ENCODE measurements around the gene BBS9.

DNA sequence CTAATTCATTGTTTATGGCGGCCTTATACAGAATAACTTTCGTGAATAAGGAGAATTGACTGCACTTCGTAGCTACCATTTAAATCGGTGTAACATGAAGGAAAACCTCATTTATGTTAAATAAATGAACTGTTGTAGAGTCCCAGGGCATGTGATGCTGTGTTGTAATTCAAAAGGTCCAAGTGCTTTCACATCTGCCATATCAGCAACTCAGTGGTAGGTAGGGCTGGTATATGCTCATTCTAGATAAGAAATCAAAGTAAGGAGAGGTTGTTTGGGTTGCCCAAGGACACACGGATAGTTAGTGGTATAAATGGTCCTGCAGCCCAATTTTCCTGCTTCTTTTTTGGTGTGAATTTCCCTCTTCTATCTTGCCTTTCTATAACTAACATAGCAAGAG is 15.8 kb downstream of the BBS9 start:
- TF ChIP-seq NONO (IDR thresholded peaks at IDR 0.05; ENCODE audit: low read depth in 2 of 2, low read length in 1 of 2) (no peak), KDM4B (IDR thresholded peaks at IDR 0.05; ENCODE audit: borderline replicate concordance in 2 of 2, low read depth in 1 of 2) (no peak), HNRNPUL1 (IDR thresholded peaks at IDR 0.05; ENCODE audit: low read length) (no peak), CTCF (IDR thresholded peaks at IDR 0.05 in 2 of 3, conservative IDR thresholded peaks at IDR 0.05 in 1 of 3; ENCODE audit: insufficient read depth in 2 of 3, low read depth in 1 of 3, low read length in 3 of 3) (no peak), HDAC6 (IDR thresholded peaks at IDR 0.05; ENCODE audit: low read depth, low read length) (no peak), PHF8 (IDR thresholded peaks at IDR 0.05; ENCODE audit: borderline replicate concordance, low read length) (no peak), ETV6 (IDR thresholded peaks at IDR 0.05; ENCODE audit: borderline replicate concordance in 1 of 2, low read depth in 2 of 2, low read length in 1 of 2) (no peak), ETV6 (CRISPR knock-in tag; IDR thresholded peaks at IDR 0.05; ENCODE audit: borderline replicate concordance) (no peak), ATF2 (CRISPR knock-in tag; IDR thresholded peaks at IDR 0.05) (no peak), CHD2 (IDR thresholded peaks at IDR 0.05; ENCODE audit: low read depth, low read length) (no peak), BRD9 (IDR thresholded peaks at IDR 0.05; ENCODE audit: low read depth, partially characterized antibody) (no peak)
- TF ChIP-seq, protein P1, sequence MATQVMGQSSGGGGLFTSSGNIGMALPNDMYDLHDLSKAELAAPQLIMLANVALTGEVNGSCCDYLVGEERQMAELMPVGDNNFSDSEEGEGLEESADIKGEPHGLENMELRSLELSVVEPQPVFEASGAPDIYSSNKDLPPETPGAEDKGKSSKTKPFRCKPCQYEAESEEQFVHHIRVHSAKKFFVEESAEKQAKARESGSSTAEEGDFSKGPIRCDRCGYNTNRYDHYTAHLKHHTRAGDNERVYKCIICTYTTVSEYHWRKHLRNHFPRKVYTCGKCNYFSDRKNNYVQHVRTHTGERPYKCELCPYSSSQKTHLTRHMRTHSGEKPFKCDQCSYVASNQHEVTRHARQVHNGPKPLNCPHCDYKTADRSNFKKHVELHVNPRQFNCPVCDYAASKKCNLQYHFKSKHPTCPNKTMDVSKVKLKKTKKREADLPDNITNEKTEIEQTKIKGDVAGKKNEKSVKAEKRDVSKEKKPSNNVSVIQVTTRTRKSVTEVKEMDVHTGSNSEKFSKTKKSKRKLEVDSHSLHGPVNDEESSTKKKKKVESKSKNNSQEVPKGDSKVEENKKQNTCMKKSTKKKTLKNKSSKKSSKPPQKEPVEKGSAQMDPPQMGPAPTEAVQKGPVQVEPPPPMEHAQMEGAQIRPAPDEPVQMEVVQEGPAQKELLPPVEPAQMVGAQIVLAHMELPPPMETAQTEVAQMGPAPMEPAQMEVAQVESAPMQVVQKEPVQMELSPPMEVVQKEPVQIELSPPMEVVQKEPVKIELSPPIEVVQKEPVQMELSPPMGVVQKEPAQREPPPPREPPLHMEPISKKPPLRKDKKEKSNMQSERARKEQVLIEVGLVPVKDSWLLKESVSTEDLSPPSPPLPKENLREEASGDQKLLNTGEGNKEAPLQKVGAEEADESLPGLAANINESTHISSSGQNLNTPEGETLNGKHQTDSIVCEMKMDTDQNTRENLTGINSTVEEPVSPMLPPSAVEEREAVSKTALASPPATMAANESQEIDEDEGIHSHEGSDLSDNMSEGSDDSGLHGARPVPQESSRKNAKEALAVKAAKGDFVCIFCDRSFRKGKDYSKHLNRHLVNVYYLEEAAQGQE (IDR thresholded peaks at IDR 0.05; ENCODE audit: borderline replicate concordance): no peak
- TF ChIP-seq, protein P1 (CRISPR knock-in tag; IDR thresholded peaks at IDR 0.05; ENCODE audit: low read depth): no peak
- TF ChIP-seq, protein P2, sequence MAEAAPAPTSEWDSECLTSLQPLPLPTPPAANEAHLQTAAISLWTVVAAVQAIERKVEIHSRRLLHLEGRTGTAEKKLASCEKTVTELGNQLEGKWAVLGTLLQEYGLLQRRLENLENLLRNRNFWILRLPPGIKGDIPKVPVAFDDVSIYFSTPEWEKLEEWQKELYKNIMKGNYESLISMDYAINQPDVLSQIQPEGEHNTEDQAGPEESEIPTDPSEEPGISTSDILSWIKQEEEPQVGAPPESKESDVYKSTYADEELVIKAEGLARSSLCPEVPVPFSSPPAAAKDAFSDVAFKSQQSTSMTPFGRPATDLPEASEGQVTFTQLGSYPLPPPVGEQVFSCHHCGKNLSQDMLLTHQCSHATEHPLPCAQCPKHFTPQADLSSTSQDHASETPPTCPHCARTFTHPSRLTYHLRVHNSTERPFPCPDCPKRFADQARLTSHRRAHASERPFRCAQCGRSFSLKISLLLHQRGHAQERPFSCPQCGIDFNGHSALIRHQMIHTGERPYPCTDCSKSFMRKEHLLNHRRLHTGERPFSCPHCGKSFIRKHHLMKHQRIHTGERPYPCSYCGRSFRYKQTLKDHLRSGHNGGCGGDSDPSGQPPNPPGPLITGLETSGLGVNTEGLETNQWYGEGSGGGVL (CRISPR knock-in tag; IDR thresholded peaks at IDR 0.05): no peak
- TF ChIP-seq, protein P3, sequence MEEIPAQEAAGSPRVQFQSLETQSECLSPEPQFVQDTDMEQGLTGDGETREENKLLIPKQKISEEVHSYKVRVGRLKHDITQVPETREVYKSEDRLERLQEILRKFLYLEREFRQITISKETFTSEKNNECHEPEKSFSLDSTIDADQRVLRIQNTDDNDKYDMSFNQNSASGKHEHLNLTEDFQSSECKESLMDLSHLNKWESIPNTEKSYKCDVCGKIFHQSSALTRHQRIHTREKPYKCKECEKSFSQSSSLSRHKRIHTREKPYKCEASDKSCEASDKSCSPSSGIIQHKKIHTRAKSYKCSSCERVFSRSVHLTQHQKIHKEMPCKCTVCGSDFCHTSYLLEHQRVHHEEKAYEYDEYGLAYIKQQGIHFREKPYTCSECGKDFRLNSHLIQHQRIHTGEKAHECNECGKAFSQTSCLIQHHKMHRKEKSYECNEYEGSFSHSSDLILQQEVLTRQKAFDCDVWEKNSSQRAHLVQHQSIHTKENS (CRISPR knock-in tag; IDR thresholded peaks at IDR 0.05): no peak
- TF ChIP-seq, protein P4, sequence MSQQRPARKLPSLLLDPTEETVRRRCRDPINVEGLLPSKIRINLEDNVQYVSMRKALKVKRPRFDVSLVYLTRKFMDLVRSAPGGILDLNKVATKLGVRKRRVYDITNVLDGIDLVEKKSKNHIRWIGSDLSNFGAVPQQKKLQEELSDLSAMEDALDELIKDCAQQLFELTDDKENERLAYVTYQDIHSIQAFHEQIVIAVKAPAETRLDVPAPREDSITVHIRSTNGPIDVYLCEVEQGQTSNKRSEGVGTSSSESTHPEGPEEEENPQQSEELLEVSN (IDR thresholded peaks at IDR 0.05; ENCODE audit: borderline replicate concordance in 1 of 2, extremely low read depth in 1 of 2, insufficient read depth in 1 of 2, insufficient read length in 1 of 2, low read depth in 1 of 2, low read length in 1 of 2, poor library complexity in 1 of 2, severe bottlenecking in 1 of 2): no peak

Measured in K562 (cell line).